GM12875 (cell line): ENCODE results near the gene NME8.

Source experiments
- H3K4me3 ChIP-seq: one replicate; pipeline ENCODE4 v1.5.1; 2011; ENCODE audit warnings: low read depth, low read length, control low read depth
- TF ChIP-seq, protein P1 (sequence below): IDR thresholded peaks from 2 replicates; pipeline ENCODE4 v1.5.1; 2011; ENCODE audit warnings: low read depth, mild to moderate bottlenecking, control low read depth, inconsistent platforms, low read length, moderate library complexity, borderline replicate concordance; ENCODE audit not compliant: insufficient read depth

The NME8 gene

GRCh38 chr7:37933018-37933566 lies 84.7 kb downstream of the NME8 start:
- TF ChIP-seq, protein P1, sequence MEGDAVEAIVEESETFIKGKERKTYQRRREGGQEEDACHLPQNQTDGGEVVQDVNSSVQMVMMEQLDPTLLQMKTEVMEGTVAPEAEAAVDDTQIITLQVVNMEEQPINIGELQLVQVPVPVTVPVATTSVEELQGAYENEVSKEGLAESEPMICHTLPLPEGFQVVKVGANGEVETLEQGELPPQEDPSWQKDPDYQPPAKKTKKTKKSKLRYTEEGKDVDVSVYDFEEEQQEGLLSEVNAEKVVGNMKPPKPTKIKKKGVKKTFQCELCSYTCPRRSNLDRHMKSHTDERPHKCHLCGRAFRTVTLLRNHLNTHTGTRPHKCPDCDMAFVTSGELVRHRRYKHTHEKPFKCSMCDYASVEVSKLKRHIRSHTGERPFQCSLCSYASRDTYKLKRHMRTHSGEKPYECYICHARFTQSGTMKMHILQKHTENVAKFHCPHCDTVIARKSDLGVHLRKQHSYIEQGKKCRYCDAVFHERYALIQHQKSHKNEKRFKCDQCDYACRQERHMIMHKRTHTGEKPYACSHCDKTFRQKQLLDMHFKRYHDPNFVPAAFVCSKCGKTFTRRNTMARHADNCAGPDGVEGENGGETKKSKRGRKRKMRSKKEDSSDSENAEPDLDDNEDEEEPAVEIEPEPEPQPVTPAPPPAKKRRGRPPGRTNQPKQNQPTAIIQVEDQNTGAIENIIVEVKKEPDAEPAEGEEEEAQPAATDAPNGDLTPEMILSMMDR: no peak
- no peak overlapping the region for H3K4me3 ChIP-seq

DNA sequence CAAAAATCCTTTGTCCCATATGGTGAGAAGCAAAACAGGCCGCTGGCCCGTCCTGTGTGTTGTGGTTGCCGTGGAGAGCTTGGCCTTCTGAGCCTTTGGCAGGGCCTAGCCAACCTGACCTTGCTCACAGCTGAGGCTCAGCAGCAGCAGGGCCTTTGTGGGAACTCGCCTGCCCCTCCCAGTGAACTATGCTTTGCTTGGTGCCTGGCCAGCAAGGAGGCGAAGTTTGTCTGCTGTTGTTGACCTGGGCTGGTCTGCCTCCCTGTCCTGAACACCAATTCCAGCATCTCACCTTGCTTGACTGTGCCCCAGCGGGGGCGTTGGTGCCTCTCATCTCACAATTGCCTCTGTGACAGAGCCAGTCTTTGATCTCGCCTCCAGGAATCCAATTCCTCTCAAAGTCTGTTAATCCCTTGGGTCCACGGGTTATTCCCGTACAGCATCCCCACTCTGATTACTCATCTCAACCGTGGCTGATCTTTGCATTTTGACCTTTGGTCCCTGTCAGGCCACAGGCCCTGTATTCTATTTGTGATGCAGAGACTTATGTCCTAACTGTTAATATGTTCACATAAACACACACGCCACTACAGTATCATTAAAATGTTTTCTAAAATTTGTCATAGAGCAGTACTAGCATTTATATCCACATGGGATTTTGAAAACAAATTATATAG lies 94.7 kb downstream of the NME8 start:
- no peak overlapping the region for H3K4me3 ChIP-seq
- TF ChIP-seq, protein P1: no peak

- TF ChIP-seq, protein P1: no peak
- no peak overlapping the region for H3K4me3 ChIP-seq
Measured at GRCh38 chr7:37943905-37944736, 95.7 kb downstream of the NME8 start.

DNA sequence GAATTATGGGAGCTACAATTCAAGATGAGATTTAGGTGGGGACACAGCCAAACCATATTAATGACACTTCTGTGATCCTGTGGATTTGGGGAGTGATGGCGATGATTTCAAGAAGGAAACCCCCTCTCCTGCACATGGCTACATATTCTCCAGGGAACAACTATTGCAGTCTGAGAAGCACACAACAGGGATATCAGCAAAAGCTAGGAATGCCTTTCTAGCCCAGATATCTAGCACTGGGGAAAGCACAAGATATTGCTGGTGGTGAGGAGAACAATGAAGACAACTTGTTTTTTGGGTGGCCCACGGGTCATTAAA lies 96.3 kb downstream of the NME8 start:
- TF ChIP-seq, protein P1: no peak
- no peak overlapping the region for H3K4me3 ChIP-seq

DNA sequence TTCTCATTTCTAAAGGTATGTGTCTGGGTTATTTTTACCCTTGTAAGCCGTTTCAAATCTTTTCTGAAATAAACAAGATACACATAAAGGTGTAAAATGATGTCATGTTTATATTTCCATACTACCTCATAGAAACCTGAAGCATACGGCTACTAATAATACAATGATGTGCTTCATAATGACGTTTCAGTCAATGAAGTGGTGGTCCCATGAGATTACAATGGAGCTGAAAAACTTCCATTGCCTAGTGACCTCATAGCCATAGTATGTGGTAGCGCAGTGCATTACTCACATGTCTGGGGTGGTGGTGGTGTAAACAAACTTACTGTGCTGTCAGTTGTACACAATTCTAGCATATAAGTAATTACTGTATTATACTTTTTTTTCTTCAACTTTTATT lies 96.9 kb downstream of the NME8 start:
- no peak overlapping the region for H3K4me3 ChIP-seq
- TF ChIP-seq, protein P1: no peak

DNA sequence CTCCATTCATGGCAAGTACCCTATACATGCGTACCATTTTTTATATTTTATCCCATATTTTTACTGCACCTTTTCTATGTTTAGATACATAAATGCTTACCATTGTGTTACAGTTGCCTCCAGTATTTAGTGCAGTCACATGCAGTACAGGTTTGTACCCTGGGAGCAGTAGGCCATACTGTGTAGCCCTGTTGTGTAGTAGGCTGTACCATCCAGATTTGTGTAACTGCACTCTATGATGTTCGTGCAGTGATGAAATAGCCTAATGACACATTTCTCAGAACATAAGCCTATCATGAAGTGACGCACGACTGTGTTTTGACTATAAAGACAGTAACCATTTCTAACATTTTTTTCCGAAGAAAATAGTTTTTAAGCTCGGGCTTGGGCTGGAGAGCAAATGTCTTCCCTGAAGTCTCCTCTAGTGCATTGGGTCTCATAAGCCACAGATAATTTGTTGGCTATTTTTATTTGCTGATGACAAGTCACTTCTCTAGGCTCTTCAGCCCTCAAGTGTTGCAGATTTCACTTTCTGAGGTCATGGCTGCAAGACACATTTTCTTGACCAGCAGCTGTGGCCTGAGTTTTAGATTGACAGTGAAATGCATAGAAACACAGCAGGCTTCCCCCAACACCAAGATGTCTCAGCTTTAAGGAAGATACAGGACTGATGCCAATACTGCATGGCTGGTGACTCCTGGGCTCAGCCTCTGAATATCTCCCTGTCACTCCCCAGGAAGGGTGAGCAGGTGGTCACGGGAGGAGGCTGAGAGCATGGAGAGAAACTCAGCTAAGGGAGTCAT lies 98.9 kb downstream of the NME8 start:
- no peak overlapping the region for H3K4me3 ChIP-seq
- TF ChIP-seq, protein P1: no peak
